Stimulated activated naive CD4-positive, alpha-beta T cell treated with Interleukin-2 at 50 U/mL for 16 hours (primary cell): ENCODE measurements around the gene TANC1.

Experiments used
- DNase-seq: peaks from one replicate; lab custom pipeline; 2025; lab: John Stamatoyannopoulos, UW

Gene TANC1

GRCh38 chr2:159196393-159196925 lies 228.0 kb downstream of the TANC1 start:
- no peak for DNase-seq

- DNase-seq: no peak
These were observed 230.8 kb downstream of the TANC1 start for GRCh38 chr2:159199236-159199635.

- no peak for DNase-seq
These were observed 231.5 kb downstream of the TANC1 start for GRCh38 chr2:159199761-159200465.

- no peak for DNase-seq
These were observed 232.1 kb downstream of the TANC1 start for GRCh38 chr2:159200498-159200897.

- DNase-seq: no peak
These were observed 233.1 kb downstream of the TANC1 start for GRCh38 chr2:159201360-159202063.

GRCh38 chr2:159202568-159203071 lies 234.2 kb downstream of the TANC1 start:
- DNase-seq: no peak

- DNase-seq: no peak
These were observed 236.1 kb downstream of the TANC1 start for GRCh38 chr2:159204381-159205144.

- no peak for DNase-seq
These were observed 238.4 kb downstream of the TANC1 start for GRCh38 chr2:159206736-159207380.

GRCh38 chr2:159208438-159208837 lies 240.0 kb downstream of the TANC1 start:
- no peak for DNase-seq

GRCh38 chr2:159209341-159210306 lies 241.2 kb downstream of the TANC1 start:
- DNase-seq: no peak

- DNase-seq: no peak
These were observed 243.3 kb downstream of the TANC1 start for GRCh38 chr2:159211447-159212396.

- DNase-seq: no peak
These were observed 244.9 kb downstream of the TANC1 start for GRCh38 chr2:159213296-159213695.

GRCh38 chr2:159214325-159214865 lies 246.0 kb downstream of the TANC1 start:
- DNase-seq: no peak

- DNase-seq: no peak
These were observed 246.7 kb downstream of the TANC1 start for GRCh38 chr2:159215116-159215515.

GRCh38 chr2:159217676-159218075 lies 249.2 kb downstream of the TANC1 start:
- no peak for DNase-seq

- DNase-seq: no peak
These were observed 249.9 kb downstream of the TANC1 start for GRCh38 chr2:159218389-159218788.

GRCh38 chr2:159219394-159219998 lies 251.1 kb downstream of the TANC1 start:
- DNase-seq: no peak

- no peak for DNase-seq
These were observed 255.8 kb downstream of the TANC1 start for GRCh38 chr2:159224061-159224813.
